COLO668 (cell line): ENCODE measurements around the gene HECTD3.
"Not testable (repeated sequence)": the region's sequence is repeated elsewhere in the genome, so short reads cannot be mapped to it uniquely, and the experiment has no call there.

ENCODE experiments used
- DNase-seq: peaks from one replicate; lab custom pipeline; 2025; ENCODE audit not compliant: unreplicated experiment; lab: John Stamatoyannopoulos, UW

HECTD3 gene

GRCh38 chr1:45014321-45015028 is 3.4 kb upstream of the HECTD3 start:
- peak; percentile 91 for DNase-seq

- DNase-seq = no peak
These were observed 2.6 kb upstream of the HECTD3 start for GRCh38 chr1:45013551-45014209.

- DNase-seq = peak; percentile 66
These were observed 1.6 kb upstream of the HECTD3 start for GRCh38 chr1:45012639-45013278.

- DNase-seq = peak; percentile 98
These were observed 914 bp upstream of the HECTD3 start, which contains the start of gene UROD for GRCh38 chr1:45011837-45012638. UROD (plus strand) TSS chr1:45012254; CDS start chr1:45012266, 12 bp downstream.

DNA sequence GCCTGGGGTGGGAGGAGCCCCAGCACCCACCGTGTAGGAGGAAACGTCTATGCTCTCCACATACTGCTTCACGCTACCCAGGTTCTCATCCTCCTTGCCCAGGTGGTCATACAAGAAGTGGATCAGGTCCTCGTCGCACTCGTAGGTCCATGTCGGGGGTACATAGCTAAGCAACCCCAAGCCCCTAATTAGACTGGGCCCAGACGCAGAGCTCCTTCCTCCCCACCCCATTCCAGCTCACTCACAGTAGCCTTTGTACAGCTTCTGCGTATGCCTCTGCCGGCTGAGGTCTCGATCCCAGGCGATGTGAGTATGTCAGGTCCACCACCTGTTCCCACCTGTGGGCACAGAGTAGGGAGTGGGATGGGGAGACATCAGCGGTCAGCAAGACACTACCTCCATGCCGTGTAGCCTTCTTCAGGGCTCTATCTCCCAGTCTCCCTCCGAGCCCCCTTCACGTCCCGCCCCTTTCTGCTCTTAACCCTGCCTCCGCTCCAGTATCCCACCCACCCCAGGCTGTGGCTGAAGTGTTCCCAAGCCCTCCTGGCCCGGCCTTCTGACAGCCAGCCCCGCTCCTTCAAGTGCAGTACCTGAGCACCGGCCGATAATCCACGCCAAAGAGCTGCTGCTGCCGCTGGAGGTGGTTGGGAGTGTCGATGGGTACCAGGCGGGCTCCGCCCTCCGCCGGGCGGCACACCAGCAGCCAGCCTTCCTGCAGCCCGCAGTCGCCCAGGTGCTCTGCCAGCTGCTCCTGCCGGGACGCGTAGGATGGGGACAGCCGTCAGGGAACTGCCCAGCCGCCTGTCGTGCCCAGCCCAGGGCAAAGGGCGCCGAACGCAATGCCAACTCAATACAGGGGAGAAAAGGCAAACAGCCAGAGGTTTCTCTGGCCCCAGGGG is 919 bp downstream of the HECTD3 start:
- DNase-seq = peak; percentile 91

- DNase-seq = no peak
These were observed 1.7 kb downstream of the HECTD3 start for GRCh38 chr1:45009296-45009865.

DNA sequence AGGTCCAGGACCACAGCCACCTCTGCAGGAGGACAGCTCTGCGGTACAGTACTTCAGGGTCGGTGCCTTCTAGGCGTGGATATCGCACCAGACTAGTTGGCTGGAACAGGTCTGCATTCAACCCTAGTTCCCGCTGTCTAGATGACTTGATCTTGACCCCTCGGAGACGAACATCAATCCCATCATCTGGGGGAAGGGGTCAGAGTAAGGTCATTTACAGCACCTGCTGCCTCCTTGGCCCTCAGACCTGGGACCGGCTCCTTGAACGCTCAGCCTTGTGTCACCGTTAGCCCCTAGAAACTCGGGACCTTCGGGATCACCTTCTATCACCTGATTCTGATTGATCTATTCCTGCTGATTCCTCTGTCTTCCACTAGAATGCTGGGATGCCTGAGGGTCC is 2.6 kb downstream of the HECTD3 start:
- no peak for DNase-seq

DNA sequence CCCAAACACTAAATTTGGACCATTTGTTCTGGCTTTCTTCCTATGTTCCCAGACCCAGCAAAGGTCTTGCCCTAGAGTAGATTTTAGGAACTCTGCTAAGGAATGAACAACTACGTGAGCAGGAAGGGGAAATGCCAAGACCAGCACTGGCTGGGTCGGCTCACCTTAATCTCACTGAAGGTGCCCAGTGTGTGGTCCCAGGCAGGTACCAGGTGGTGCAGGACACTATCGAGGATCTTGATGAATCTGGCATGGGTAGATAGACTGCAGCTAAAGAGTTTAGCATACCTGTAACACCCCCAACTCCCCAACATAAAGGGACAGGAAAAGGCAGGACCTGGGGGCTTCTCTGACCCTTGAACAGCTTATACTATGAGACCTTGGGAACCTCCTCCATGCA is 3.0 kb downstream of the HECTD3 start:
- no peak for DNase-seq

DNA sequence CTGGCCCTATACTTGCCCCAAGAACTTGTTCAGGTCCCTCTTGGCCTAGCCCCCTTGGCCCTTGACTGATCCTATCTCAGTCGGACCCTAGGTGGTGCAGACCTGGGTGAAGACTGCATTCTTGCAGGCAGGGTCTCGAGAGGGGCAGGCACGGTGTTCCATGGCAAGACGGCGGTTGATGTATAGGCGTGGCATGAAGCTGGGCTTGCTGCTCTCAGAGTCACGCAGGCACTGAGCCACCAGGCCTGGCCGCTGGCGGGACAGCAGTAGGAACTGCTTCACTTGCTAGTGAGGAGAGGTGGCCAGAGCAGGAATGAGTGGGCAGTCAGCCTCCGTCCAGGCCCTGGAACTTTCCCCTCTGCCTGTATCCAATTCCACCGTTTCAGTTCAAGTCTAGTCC is 3.8 kb downstream of the HECTD3 start:
- no peak for DNase-seq

GRCh38 chr1:45005761-45006160 is 5.4 kb downstream of the HECTD3 start:
- no peak for DNase-seq

DNA sequence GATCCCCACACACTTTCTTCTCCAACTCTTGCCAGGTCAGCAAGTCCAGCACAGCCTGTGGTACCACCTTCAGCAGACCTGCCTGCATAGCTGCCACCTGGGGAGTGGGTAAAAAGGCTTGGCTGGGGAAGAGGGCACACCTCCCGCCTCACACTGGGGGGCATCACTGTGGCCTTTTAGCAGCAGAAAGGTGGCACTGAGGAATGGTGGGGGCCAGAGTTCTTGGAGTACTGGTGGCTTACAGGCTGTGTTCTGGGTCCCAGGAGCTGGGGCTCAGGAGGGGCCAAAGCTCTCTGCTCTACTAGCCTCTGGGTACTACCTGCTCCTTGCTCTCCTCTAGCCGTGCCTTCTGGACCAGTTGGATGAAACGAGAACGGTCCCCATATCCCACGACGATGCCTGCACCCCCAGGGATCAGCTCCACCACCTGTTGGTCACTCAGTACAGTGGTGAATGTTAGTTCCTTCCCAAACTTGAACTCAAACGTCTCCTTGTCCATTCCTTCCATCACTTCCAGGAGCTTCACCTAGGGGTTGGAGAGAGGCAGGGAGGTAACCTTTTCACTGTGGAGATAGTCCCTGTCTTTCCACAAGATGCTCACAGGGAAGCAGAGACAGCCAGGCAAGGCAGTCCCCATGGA is 6.7 kb downstream of the HECTD3 start:
- DNase-seq = no peak

GRCh38 chr1:45003741-45004140 is 7.4 kb downstream of the HECTD3 start:
- no peak for DNase-seq

DNA sequence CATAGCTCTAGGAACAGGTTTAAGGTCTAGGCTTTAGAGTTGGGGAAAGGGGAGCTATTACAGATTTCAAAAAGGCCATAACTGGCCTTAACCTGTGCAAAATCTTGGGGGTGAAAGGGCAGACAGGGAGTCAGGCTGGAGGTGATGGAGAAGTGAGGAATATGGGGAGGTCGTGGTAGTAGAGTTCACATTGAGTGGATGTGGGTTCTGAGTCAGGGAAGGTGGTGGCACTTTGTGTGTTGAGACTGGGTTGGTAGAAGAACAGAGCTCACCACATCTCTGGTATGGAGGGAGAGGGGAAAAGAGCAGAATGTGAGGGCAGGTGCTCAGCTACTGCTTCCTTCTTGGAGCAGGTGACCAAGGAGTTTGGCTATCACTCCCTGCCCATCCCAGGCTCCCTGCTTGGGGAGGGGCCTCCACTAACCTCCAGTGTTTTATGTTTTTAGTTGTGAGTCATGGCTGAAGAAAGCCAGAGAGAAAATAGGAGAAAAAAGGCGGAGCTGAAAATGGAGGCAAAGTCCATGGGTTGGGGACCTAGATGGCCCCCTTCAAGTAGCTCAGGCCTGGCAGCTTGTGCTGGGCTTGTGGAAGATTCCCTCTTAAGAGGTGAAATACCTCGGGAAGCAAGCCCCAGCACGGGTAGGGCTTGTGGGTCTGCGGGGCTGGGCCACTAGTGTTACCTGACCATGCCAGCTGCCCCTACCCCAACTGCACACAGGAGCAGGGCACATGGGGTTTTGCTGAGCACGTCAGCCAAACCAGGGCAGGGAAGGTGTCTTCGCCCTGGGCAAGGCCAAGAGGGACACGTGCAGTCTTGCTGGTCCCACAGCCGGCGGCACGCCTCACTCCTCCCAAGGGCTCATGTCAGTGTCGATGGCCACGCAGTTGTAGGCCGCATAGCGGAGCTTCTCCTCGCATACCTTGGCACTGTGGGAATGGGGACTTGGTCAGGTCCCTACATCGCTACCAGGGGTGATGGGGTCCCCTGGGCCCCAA is 8.2 kb downstream of the HECTD3 start:
- DNase-seq = no peak

GRCh38 chr1:45001576-45001975 is 9.5 kb downstream of the HECTD3 start:
- not testable (repeated sequence) for DNase-seq

- DNase-seq = no peak
These were observed 10.1 kb downstream of the HECTD3 start for GRCh38 chr1:45001011-45001481.

DNA sequence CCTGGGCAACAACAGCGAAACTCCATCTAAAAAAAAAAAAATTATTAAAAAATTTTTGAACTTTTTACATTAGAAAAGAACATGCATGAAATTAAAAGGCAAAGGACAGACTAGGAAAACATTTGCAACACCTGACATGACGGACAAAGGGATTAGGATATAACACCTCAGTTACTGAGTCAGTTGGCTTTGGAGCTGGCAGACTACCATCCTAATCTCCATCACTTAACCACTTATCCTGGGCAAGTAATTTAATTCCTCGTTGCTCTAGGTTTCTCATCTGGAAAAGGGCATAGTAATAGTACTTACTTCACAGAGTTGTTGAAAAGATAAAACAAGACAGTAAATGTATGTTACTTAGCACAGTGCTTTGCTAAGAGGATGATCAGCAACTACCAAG is 11.9 kb downstream of the HECTD3 start:
- DNase-seq = no peak

GRCh38 chr1:44995467-44996238 is 15.5 kb downstream of the HECTD3 start:
- DNase-seq = no peak
